ENCODE data around the gene HK1. TPM values are rescaled to one million over a fixed set of nuclear protein-coding genes. Genes with fewer than 3 reads are reported as not detected.

Gene HK1
- total RNA-seq, 1 donor from 2014 or later = 95.0 TPM

DNA sequence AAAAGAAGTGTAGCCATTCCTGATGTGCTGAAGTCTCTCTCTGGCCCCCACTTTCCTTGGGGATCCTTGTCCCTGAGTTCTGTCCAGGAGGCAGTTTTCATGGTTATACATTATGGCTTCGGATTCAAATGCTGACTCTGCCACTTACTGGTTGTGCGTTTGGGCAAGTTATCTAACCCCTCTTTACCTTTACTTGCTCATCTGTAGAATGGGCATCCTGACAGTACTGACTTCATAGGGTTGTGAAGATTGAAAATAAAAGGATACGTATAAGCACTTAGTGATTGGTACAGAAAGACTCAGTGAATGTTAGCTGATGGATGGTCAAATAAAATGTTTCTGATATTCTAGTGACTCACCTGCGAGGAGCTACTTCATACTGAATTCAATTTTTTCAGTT lies 73.3 kb downstream of the HK1 start:
- no peaks in the 10 kb centered on the region for H3K36me3 ChIP-seq (ENCODE audit: insufficient read depth, low read length)
- no peak overlapping the region for H3K4me2 ChIP-seq (ENCODE audit: low read length)
- H3K9me3 Mint-ChIP-seq (ENCODE audit: unreplicated experiment) = no peaks in the 10 kb centered on the region
- no peaks in the 10 kb centered on the region for H3K27me3 ChIP-seq (ENCODE audit: insufficient read depth, low read length)
- peaks cover 37% of the 10 kb centered on the region for H3K4me1 ChIP-seq (ENCODE audit: insufficient read depth, low read length)
- no peak overlapping the region for H3K4me3 Mint-ChIP-seq (ENCODE audit: unreplicated experiment)
- peaks cover 4% of the 10 kb centered on the region for H4K20me1 ChIP-seq (ENCODE audit: insufficient read depth, low read length)
- FAIRE-seq (no peak), DNase-seq (ENCODE audit: low read depth) (no peak)
- no peak for TF ChIP-seq EZH2 (IDR thresholded peaks at IDR 0.05; ENCODE audit: insufficient read depth, low read length)
- TF ChIP-seq, protein P1, sequence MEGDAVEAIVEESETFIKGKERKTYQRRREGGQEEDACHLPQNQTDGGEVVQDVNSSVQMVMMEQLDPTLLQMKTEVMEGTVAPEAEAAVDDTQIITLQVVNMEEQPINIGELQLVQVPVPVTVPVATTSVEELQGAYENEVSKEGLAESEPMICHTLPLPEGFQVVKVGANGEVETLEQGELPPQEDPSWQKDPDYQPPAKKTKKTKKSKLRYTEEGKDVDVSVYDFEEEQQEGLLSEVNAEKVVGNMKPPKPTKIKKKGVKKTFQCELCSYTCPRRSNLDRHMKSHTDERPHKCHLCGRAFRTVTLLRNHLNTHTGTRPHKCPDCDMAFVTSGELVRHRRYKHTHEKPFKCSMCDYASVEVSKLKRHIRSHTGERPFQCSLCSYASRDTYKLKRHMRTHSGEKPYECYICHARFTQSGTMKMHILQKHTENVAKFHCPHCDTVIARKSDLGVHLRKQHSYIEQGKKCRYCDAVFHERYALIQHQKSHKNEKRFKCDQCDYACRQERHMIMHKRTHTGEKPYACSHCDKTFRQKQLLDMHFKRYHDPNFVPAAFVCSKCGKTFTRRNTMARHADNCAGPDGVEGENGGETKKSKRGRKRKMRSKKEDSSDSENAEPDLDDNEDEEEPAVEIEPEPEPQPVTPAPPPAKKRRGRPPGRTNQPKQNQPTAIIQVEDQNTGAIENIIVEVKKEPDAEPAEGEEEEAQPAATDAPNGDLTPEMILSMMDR (IDR thresholded peaks at IDR 0.05; ENCODE audit: insufficient read depth, low read depth, low read length) = no peak
- peak overlapping the region; percentile 85 for H3K27ac ChIP-seq (ENCODE audit: low read depth, low read length)
- H3K36me3 Mint-ChIP-seq (ENCODE audit: low read depth, unreplicated experiment) = peaks cover 25% of the 10 kb centered on the region
- no peak overlapping the region for H2AFZ ChIP-seq (ENCODE audit: low read depth, low read length)
- no peak overlapping the region for H3K9ac ChIP-seq (ENCODE audit: low read length)
- peaks cover 44% of the 10 kb centered on the region for H3K79me2 ChIP-seq (ENCODE audit: insufficient read depth, low read length)
- H3K27ac Mint-ChIP-seq (ENCODE audit: unreplicated experiment) = no peak overlapping the region
- no peak overlapping the region for H3K4me3 ChIP-seq (ENCODE audit: insufficient read depth, low read depth, low read length)
- no peaks in the 10 kb centered on the region for H3K27me3 Mint-ChIP-seq (ENCODE audit: low read depth, unreplicated experiment)
- H3K4me1 Mint-ChIP-seq (ENCODE audit: low read depth, unreplicated experiment) = peaks cover 16% of the 10 kb centered on the region
- no peaks in the 10 kb centered on the region for H3K9me3 ChIP-seq (ENCODE audit: insufficient read depth, low read depth, low read length)

DNA sequence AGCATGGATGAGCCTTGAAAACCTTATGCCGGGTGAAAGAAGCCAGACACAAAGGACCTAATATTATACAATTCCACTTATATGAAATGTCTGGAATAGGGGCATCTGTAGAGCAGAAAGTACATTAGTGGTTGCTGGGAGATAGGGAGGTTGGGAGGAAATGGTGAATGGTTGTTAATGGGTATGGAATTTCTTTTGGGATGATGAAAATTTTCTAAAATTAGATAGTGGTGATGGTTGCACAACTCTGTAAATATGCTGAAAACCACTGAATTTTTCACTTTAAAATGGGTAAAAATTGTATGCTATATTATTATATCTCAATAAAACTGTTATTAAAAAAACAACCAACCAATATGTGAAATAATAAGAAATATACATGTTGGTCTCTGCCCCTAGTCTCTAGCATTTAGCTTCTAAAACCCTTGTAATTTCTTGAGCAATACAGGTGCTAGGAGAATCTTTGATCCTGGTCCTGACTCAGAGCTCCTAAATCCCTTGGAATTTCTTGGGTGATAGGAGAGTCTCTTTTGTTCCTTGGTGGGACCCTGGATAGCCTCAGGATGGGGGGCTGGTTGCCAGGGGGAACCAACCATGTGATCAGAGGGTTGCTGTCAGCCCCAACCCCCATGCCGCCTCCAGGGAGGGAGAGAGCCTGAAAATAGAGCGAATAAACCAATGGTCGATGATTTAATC lies 74.4 kb downstream of the HK1 start:
- Histone ChIP-seq H3K9me3 (ENCODE audit: insufficient read depth, low read depth, low read length) (no peaks in the 10 kb centered on the region), H3K4me2 (ENCODE audit: low read length) (peak overlapping the region; percentile 54), H3K4me3 (ENCODE audit: insufficient read depth, low read depth, low read length) (peak overlapping the region; percentile 26), H3K79me2 (ENCODE audit: insufficient read depth, low read length) (peaks cover 44% of the 10 kb centered on the region), H4K20me1 (ENCODE audit: insufficient read depth, low read length) (peaks cover 4% of the 10 kb centered on the region), H3K27me3 (ENCODE audit: insufficient read depth, low read length) (no peaks in the 10 kb centered on the region), H3K36me3 (ENCODE audit: insufficient read depth, low read length) (no peaks in the 10 kb centered on the region), H3K27ac (ENCODE audit: low read depth, low read length) (peak overlapping the region; percentile 85), H3K4me1 (ENCODE audit: insufficient read depth, low read length) (peaks cover 37% of the 10 kb centered on the region), H3K9ac (ENCODE audit: low read length) (peak overlapping the region; percentile 67), H2AFZ (ENCODE audit: low read depth, low read length) (no peak overlapping the region)
- no peak for TF ChIP-seq EZH2 (IDR thresholded peaks at IDR 0.05; ENCODE audit: insufficient read depth, low read length)
- TF ChIP-seq, protein P1 (IDR thresholded peaks at IDR 0.05; ENCODE audit: insufficient read depth, low read depth, low read length) = no peak
- peaks cover 21% of the 10 kb centered on the region for H3K36me3 Mint-ChIP-seq (ENCODE audit: low read depth, unreplicated experiment)
- no peaks in the 10 kb centered on the region for H3K27me3 Mint-ChIP-seq (ENCODE audit: low read depth, unreplicated experiment)
- DNase-seq (ENCODE audit: low read depth) (peak; percentile 74), FAIRE-seq (no peak)
- H3K27ac Mint-ChIP-seq (ENCODE audit: unreplicated experiment) = peak overlapping the region; percentile 72
- H3K9me3 Mint-ChIP-seq (ENCODE audit: unreplicated experiment) = no peaks in the 10 kb centered on the region
- peaks cover 16% of the 10 kb centered on the region for H3K4me1 Mint-ChIP-seq (ENCODE audit: low read depth, unreplicated experiment)
- no peak overlapping the region for H3K4me3 Mint-ChIP-seq (ENCODE audit: unreplicated experiment)

DNA sequence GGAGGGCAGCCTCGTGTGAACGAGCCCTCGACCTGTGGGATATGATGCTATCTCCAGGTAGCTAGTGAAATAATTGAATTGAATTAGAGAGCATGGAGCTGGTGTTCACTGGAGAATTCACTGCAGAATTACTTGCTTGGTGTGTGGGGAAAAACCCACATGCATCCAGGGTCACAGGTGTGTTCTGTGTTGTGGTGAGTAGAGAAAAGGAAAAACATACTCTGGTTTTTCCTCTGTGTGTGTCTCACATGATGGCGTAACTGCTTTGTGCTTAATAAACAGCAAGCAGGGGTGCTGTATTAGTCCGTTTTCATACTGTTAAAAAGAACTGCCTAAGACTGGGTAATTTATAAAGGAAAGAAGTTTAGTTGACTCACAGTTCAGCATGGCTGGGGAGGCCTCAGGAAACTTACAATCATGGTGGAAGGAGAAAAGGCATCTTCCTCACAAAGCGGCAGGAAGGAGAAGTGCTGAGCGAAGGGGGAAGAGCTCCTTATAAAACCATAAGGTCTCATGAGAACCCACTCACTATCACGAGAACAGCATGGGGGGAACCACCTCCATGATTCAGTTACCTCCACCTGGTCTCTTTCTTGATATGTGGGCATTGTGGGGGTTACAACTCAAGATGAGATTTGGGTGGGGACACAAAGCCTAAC lies 75.8 kb downstream of the HK1 start:
- Mint-ChIP-seq H3K4me1 (ENCODE audit: low read depth, unreplicated experiment) (peaks cover 16% of the 10 kb centered on the region), H3K36me3 (ENCODE audit: low read depth, unreplicated experiment) (peaks cover 16% of the 10 kb centered on the region), H3K4me3 (ENCODE audit: unreplicated experiment) (no peak overlapping the region), H3K9me3 (ENCODE audit: unreplicated experiment) (no peaks in the 10 kb centered on the region), H3K27ac (ENCODE audit: unreplicated experiment) (no peak overlapping the region), H3K27me3 (ENCODE audit: low read depth, unreplicated experiment) (no peaks in the 10 kb centered on the region)
- Histone ChIP-seq H3K9ac (ENCODE audit: low read length) (no peak overlapping the region), H4K20me1 (ENCODE audit: insufficient read depth, low read length) (peaks cover 16% of the 10 kb centered on the region), H3K9me3 (ENCODE audit: insufficient read depth, low read depth, low read length) (no peaks in the 10 kb centered on the region), H3K4me2 (ENCODE audit: low read length) (no peak overlapping the region), H3K27me3 (ENCODE audit: insufficient read depth, low read length) (no peaks in the 10 kb centered on the region), H3K4me1 (ENCODE audit: insufficient read depth, low read length) (peaks cover 32% of the 10 kb centered on the region), H3K36me3 (ENCODE audit: insufficient read depth, low read length) (no peaks in the 10 kb centered on the region), H3K27ac (ENCODE audit: low read depth, low read length) (no peak overlapping the region), H2AFZ (ENCODE audit: low read depth, low read length) (no peak overlapping the region), H3K4me3 (ENCODE audit: insufficient read depth, low read depth, low read length) (no peak overlapping the region), H3K79me2 (ENCODE audit: insufficient read depth, low read length) (peaks cover 47% of the 10 kb centered on the region)
- TF ChIP-seq, protein P1 (IDR thresholded peaks at IDR 0.05; ENCODE audit: insufficient read depth, low read depth, low read length) = no peak
- TF ChIP-seq EZH2 (IDR thresholded peaks at IDR 0.05; ENCODE audit: insufficient read depth, low read length) = no peak
- no peak for FAIRE-seq
- no peak for DNase-seq (ENCODE audit: low read depth)

Measured in astrocyte (in vitro differentiated cells and primary cell).